Endothelial cell (in vitro differentiated cells): ENCODE measurements around the gene BATF. TPM values are rescaled to one million over a fixed set of nuclear protein-coding genes. Genes with fewer than 3 reads are reported as not detected.

Experiments
- DNase-seq: peaks from one replicate; pipeline ENCODE4 v3.0.0; 2021; ENCODE audit warnings: low spot score
- H3K27ac Mint-ChIP-seq: one replicate; pipeline ENCODE4 v1.8.0; 2021; ENCODE audit warnings: mixed read lengths, inconsistent platforms; ENCODE audit not compliant: unreplicated experiment
- H3K27me3 Mint-ChIP-seq: one replicate; pipeline ENCODE4 v1.8.0; 2021; ENCODE audit warnings: mild to moderate bottlenecking, moderate library complexity, mixed read lengths, inconsistent platforms; ENCODE audit not compliant: unreplicated experiment
- H3K36me3 Mint-ChIP-seq: one replicate; pipeline ENCODE4 v1.8.0; 2021; ENCODE audit warnings: mild to moderate bottlenecking, low read depth, mixed read lengths, inconsistent platforms; ENCODE audit not compliant: unreplicated experiment
- H3K4me1 Mint-ChIP-seq: one replicate; pipeline ENCODE4 v1.8.0; 2021; ENCODE audit warnings: mild to moderate bottlenecking, mixed read lengths, inconsistent platforms; ENCODE audit not compliant: unreplicated experiment
- H3K4me3 Mint-ChIP-seq: one replicate; pipeline ENCODE4 v1.8.0; 2021; ENCODE audit warnings: mild to moderate bottlenecking, mixed read lengths, inconsistent platforms; ENCODE audit not compliant: unreplicated experiment
- H3K9me3 Mint-ChIP-seq: one replicate; pipeline ENCODE4 v1.8.0; 2021; ENCODE audit warnings: mixed read lengths, inconsistent platforms; ENCODE audit not compliant: unreplicated experiment
- total RNA-seq: library from RNA; stranded (reverse); fragmentation: NEBNext Ultra II Directional; extraction: Animal tissue kit (Norgen Biotek cat#: 25700); gene quantifications from one replicate; pipeline ENCODE4 v1.2.1, GENCODE V29; 2021; ENCODE audit not compliant: unreplicated experiment
- TF ChIP-seq, protein P1 (sequence below): fragments of 200-600 bp; sonication (generic); IDR thresholded peaks from one replicate; pipeline ENCODE4 v1.5.0; 2021; ENCODE audit warnings: antibody characterized with exemption; ENCODE audit not compliant: unreplicated experiment

Gene BATF
- total RNA-seq, 1 donor from 2014 or later, result not detected

DNA sequence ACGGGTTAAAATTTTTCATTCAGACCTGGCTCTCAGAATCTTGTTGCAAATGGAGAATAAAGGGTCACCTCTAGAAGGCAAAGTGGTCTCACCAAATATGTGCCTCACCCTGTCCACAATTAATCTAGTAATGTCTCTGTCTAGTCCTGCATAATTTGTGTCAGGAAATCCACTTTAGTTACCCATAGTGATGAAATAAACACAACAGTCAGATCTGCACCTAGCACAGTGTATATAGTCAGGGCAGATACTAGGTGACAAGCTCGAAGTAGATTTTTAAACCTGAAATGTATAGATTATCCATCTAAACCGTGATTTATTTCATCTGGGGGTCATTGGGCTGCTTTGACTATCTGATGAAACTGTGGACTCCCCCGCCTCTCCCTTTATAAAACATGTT, 40.2 kb downstream of the BATF start:
- no peak for DNase-seq
- no peak overlapping the region for H3K27ac Mint-ChIP-seq
- peaks cover 9% of the 10 kb centered on the region for H3K36me3 Mint-ChIP-seq
- H3K27me3 Mint-ChIP-seq, result peaks cover 11% of the 10 kb centered on the region
- TF ChIP-seq, protein P1, sequence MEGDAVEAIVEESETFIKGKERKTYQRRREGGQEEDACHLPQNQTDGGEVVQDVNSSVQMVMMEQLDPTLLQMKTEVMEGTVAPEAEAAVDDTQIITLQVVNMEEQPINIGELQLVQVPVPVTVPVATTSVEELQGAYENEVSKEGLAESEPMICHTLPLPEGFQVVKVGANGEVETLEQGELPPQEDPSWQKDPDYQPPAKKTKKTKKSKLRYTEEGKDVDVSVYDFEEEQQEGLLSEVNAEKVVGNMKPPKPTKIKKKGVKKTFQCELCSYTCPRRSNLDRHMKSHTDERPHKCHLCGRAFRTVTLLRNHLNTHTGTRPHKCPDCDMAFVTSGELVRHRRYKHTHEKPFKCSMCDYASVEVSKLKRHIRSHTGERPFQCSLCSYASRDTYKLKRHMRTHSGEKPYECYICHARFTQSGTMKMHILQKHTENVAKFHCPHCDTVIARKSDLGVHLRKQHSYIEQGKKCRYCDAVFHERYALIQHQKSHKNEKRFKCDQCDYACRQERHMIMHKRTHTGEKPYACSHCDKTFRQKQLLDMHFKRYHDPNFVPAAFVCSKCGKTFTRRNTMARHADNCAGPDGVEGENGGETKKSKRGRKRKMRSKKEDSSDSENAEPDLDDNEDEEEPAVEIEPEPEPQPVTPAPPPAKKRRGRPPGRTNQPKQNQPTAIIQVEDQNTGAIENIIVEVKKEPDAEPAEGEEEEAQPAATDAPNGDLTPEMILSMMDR, result no peak
- no peak overlapping the region for H3K4me3 Mint-ChIP-seq
- no peaks in the 10 kb centered on the region for H3K9me3 Mint-ChIP-seq
- peaks cover 8% of the 10 kb centered on the region for H3K4me1 Mint-ChIP-seq

DNA sequence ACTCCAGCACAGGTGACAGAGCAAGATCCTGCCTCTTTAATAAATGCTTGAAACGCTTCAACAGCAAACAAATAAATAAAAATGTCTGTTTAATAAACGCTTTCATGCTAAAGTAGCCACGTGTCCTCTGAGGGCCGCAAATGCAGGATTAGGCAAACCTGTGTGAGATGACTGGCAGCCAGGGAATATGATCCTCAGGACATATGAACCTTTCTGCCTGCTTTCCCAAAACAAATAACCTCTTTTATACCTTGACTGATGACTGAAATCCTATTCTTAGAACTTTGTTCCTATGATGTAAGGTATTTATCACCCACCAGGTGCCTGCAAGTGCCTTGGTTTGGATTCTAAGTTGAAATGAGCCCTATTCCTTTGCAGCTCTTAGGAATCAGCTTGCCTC, 41.7 kb downstream of the BATF start:
- Mint-ChIP-seq H3K27ac (no peak overlapping the region), H3K4me3 (no peak overlapping the region), H3K36me3 (peaks cover 9% of the 10 kb centered on the region), H3K27me3 (peaks cover 11% of the 10 kb centered on the region), H3K4me1 (peaks cover 8% of the 10 kb centered on the region), H3K9me3 (no peaks in the 10 kb centered on the region)
- TF ChIP-seq, protein P1, result no peak
- no peak for DNase-seq

DNA sequence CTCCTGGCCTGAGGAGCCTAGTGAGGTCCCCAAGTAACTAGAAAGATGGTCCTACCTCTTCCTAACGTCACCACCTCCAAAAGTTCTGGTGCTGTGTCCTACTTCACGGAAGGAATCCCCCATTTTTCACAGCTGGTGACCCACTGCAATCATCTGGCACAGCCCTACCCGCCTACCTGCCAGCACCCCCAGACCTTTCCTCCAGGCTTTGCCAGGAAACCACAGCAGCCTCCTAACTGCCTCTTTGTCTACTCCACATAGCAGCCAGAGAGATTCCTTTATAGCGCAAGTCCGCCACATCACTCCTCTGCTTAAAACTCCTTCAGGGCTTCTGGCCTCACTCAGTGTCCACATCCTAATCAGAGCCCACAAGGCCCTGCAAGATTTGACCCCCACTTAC, 42.8 kb downstream of the BATF start:
- Mint-ChIP-seq H3K4me3 (no peak overlapping the region), H3K36me3 (peaks cover 9% of the 10 kb centered on the region), H3K27ac (no peak overlapping the region), H3K9me3 (no peaks in the 10 kb centered on the region), H3K27me3 (peaks cover 10% of the 10 kb centered on the region), H3K4me1 (peaks cover 8% of the 10 kb centered on the region)
- no peak for DNase-seq
- TF ChIP-seq, protein P1, result no peak

DNA sequence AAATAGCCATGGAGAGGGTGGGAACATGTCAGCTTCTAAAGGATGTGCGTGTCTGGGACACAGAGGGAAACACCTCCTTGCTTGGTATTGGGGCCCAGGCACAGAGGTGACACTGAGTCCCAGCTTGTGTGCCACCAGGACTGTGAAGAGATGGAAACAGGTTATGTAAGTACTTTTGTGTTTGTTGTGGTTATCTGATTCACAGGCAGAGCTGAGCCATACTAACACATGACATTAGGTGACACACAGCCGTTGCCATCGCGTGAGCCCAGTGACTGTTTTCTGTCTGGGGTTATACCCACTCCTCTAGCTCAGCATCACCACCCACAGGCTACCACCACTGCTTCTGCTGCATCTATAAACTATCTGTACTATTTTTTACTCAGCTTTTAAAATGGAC, 44.1 kb downstream of the BATF start:
- H3K27me3 Mint-ChIP-seq, result peaks cover 10% of the 10 kb centered on the region
- TF ChIP-seq, protein P1, result no peak
- DNase-seq, result no peak
- no peak overlapping the region for H3K4me3 Mint-ChIP-seq
- H3K27ac Mint-ChIP-seq, result no peak overlapping the region
- H3K9me3 Mint-ChIP-seq, result no peaks in the 10 kb centered on the region
- H3K4me1 Mint-ChIP-seq, result peaks cover 12% of the 10 kb centered on the region
- H3K36me3 Mint-ChIP-seq, result peaks cover 9% of the 10 kb centered on the region

DNA sequence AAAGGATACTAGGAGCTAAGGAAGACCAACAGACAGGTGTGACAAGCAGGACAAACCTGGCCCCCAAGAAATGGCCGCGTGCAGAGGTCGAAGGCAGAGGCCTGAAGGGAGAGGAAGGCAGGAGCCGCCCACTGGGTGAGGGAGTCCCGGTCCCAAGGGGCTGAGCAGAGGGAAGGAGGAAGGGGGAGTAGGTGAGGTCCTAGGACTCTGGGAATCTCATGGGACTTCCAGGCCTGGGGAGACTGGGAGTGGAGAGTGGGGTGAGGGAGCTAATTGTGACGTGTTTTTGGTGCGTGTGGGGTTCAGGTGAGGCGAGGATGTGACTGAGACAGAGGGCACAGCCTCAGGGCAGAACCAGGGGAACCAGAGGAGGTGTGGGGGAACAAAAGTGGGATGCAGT, 44.5 kb downstream of the BATF start:
- Mint-ChIP-seq H3K4me1 (peaks cover 16% of the 10 kb centered on the region), H3K27me3 (peaks cover 13% of the 10 kb centered on the region), H3K36me3 (peaks cover 12% of the 10 kb centered on the region), H3K4me3 (no peak overlapping the region), H3K9me3 (no peaks in the 10 kb centered on the region), H3K27ac (no peak overlapping the region)
- TF ChIP-seq, protein P1, result no peak
- DNase-seq, result no peak
